Measurements from ENCODE around the gene ITPKB.
A peak's percentile ranks its signal among the peaks of the same experiment; 100 is the strongest.

The ITPKB gene

GRCh38 chr1:226704169-226704937 lies 34.7 kb downstream of the ITPKB start:
- DNase-seq, result no peak

DNA sequence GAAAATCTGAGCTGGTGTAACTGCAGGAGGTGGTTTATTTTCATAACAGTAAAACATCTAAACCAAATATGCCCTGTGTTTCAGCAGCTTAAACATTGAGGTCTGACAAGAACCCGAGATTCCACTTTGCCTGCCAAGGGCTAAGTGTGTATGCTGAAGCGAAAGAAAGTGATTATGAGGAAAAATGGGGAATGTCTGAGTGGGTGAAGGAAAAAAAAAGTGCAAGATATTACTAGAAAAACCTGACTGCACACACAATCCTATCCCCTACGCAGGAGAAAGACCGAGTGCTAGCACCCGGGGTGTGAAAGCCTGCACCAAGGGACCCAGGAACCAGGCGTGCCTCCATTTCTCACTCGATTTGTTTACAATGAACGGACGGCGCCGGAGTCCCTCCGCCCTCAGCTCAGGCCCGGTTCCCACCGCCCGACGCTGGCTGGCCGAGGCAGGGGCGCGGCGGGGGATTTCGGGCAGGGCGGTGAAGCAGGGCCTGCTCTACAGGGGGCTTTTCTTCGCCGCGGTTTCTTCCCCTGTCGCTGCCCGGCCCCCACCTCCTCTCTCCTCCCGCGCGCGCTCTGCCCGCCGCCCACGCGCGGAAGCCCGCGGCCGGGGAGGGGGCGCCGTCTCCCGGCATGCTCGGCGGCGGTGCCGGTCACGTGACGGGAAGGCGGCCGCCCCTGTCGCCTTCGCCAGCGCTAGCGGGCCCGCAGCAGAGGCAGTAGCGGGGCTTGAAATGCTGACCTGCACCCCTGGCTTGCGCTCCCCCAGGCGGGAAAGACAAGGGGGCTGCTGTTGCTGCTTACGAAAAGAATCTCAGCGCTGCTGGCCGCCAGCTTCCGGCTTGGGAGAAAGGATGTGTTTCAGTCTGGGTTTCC lies 35.9 kb downstream of the ITPKB start:
- DNase-seq, result peak; percentile 96

- no peak for DNase-seq
These were observed 36.6 kb downstream of the ITPKB start for GRCh38 chr1:226702318-226702956.

- DNase-seq, result no peak
These were observed 38.2 kb downstream of the ITPKB start for GRCh38 chr1:226700861-226701260.

DNA sequence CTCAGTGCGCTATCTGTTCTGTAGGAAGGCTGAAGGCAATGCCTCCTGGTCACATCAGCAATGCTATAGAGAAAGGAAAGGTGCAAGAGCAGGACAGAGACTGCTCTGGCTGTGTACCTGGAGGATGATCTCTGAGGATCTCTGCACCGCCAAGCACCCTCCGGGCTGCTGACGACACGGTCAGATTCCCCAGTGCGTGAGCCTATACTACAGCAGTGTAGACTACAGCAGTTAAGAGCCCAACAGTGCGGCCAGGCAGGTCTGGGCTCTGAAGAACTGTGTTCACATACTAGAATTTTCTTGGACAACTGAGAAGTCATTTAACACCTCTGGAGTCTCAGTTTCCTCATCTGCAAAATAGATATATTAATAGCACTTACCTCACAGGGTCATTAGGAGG lies 39.9 kb downstream of the ITPKB start:
- DNase-seq, result no peak

DNA sequence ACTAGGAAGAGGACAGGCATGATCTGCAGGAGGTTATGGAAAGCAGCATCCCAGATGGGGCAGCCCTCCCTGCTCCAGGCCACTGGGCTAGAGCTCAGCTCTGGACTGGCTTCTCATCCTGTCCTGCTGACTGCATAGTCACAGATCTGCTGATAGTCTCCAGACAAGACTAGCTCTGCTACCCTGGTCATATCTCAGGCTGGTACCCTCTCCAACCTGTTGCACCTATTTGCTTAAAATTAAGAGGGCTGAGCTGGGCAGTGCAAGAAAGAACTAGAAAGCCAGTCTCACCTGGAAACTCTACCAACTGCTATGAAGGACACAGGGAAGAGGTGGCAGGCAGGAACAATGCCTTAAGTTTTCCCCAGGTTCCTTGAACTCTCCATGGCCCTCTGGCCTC lies 40.4 kb downstream of the ITPKB start:
- DNase-seq, result no peak

- no peak for DNase-seq
These were observed 41.0 kb downstream of the ITPKB start for GRCh38 chr1:226697929-226698544.

DNA sequence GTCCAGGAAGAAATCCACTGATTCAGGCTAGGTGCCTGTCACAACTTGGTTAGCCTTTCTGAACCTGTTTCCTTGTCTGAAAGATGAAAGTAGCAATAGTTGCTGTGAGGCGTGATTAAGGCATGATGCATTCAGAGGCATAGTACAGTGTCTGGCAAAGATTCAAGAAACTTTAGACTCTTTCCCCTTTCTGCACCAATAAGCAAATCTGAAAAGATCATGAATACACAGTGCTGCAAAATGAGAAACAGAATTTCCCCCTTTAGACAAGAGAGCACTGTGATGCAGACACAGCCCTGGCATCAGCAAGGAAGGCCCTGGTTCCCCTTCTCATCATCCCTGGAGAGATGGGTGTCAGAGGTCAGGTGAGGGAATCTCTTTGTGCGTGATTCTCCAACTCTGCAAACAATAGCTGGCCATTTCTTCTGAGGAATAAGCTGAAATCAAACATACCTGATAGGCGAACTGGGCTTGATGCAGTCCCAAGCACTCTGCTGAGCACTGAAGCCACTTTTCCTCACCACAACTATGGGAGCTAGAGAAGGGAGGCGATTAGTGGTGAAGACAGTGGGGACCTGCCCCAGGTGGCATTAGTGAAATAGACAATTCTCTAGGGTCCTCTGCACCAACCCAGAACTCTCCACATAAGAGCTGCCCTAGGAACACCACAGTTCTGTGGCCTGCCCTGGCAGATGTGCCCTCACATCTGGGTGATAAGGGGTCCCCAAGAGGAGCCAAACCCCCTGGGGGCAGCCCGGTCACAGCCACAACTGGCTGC lies 41.7 kb downstream of the ITPKB start:
- DNase-seq, result no peak

- no peak for DNase-seq
These were observed 42.5 kb downstream of the ITPKB start for GRCh38 chr1:226696547-226696946.

DNA sequence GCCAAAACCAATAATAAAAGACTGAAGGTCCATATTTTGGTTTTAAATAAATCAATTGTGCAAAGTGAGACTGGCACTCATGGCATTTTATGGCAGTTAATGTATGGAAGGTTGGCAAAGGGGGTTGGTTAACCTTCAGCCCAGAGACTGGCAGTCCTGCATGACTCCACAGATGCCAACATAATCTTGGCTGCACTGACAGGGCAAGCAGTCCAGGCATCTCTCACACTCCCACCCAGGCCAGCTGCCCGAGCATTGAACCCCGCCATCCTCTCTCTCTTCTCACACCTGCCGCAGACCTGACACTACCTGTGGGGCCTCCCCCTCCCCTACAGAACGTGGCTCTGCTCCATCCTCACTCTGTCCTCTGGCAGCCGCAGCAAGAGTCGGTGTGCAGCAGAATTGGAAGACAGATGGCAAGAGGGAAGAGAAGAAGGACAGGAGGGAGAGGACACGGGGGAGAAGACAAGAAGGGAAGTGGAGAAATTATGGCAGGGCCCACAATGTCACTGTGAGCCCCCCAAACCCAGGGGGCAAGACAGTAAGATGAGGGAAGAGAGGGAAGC lies 43.7 kb downstream of the ITPKB start:
- no peak for DNase-seq

DNA sequence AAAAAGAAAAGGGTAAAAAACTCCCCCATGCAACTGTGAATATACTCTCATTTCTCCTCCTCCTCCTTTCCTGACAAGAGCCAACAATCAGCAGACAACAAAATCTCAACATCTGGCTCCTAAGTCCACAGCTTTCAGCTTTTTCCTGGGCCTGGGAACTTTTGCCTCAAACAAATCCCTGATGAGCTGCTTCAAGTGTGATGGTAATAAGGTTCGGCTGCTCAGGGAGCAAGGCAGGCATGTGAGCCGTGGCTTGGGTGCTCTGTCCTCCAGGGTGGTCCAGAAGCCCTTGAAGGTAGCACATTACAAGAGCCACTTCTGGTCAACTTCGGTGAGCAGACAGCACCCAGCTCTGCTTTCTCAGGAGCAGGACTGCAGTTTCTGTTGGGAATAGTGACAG lies 46.3 kb downstream of the ITPKB start:
- no peak for DNase-seq

- DNase-seq, result no peak
These were observed 46.9 kb downstream of the ITPKB start for GRCh38 chr1:226692051-226692792.

- DNase-seq, result no peak
These were observed 47.8 kb downstream of the ITPKB start for GRCh38 chr1:226691247-226691646.

GRCh38 chr1:226690460-226690982 lies 48.6 kb downstream of the ITPKB start:
- DNase-seq, result no peak

- DNase-seq, result no peak
These were observed 50.3 kb downstream of the ITPKB start for GRCh38 chr1:226688808-226689207.

- DNase-seq, result no peak
These were observed 50.9 kb downstream of the ITPKB start for GRCh38 chr1:226688056-226688748.

DNA sequence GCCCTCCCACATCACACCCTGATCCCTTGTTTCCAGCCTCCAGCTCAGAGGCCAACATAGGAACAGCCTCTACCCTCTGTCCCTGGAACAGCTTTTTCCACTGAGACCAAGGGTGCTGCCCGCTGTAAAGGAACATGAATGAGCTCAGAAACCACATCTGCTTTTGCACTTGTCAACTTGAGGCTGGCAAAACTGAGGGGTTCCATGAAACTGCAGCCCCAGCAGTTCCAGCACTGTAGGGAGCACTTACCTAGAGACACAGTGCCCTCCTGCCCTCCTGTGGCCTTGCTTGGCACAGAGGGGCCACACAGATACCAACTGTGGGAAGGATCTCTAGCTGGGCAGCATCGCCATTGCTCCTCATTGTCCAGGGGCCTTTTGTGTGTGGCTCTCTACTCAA lies 51.7 kb downstream of the ITPKB start:
- DNase-seq, result no peak

DNA sequence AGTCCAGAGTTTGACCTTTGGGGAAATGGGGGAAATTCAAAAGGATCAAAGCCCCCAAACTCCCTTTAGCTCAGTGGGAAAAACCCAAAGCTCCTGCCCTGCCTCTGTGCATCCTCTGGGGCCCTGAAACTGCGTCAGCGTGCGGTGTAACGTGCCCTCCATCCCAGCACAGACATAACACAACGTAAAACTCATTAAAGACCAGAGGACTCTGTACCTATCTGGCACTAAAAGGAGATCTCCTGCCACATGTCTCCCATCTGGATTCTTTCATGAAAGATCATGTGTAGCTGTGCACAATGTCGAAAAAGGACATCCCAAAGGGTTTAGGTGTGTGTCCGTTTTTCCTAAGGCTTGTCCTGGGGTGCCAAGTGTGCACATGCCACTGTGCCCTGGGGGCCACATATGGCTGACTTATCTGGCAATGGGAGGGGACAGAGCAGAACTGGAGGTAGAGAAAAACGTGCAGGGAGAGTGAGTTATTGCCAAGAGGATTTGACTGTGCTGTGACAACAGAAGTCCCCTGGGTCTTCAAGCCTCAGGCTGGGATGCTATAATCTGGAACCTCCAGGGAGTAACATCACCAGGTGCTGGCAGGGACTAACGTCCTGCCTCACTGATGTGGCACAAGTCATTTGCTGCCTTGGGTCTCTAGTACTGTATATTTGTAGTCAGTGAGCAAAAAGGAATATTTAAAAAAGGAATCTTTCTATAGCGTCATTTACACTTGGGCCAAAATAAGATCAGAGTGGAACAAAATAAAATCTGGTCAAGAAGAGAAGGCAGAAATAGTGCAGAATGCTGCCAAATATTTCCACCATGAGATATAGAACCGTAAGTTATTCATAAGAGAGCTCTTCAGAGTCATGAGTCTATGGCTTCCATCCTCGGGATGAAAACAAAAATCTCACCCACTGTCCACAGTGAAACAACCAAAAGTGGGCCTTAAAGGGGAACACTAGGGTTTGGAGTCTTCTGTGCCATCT lies 52.3 kb downstream of the ITPKB start:
- DNase-seq, result no peak

Measured in right kidney (tissue), 1 donor.